Activated CD8-positive, alpha-beta T cell treated with anti-CD3 and anti-CD28 coated beads for 36 hours (primary cell): Measurements from ENCODE around the gene CAPN1. TPM values are rescaled to one million over a fixed set of nuclear protein-coding genes. Genes with fewer than 3 reads are reported as not detected.

Source experiments
- ATAC-seq: fragments of 200-7000 bp; cut with Tn5 transposase; one replicate; pipeline ENCODE4 v1.10.0; 2021; ENCODE audit warnings: mild to moderate bottlenecking, moderate library complexity
- CTCF ChIA-PET: fragments of 350-600 bp; sonication (Branson Sonifier 250); formaldehyde crosslinking; loops from one replicate; lab custom pipeline; 2021; ENCODE audit warnings: antibody characterized with exemption; lab: Charles Lee
- POLR2A ChIA-PET: fragments of 350-600 bp; sonication (Branson Sonifier 250); formaldehyde crosslinking; loops from one replicate; lab custom pipeline; 2021; ENCODE audit warnings: antibody characterized with exemption; lab: Charles Lee
- DNase-seq: peaks from one replicate; pipeline ENCODE4 v3.0.0-alpha.2; 2020
- H3K27ac Mint-ChIP-seq: one replicate; pipeline ENCODE4 v1.8.0; 2021; ENCODE audit warnings: mild to moderate bottlenecking, mixed read lengths
- H3K27me3 Mint-ChIP-seq: one replicate; pipeline ENCODE4 v1.8.0; 2021; ENCODE audit warnings: mixed read lengths
- H3K36me3 Mint-ChIP-seq: one replicate; pipeline ENCODE4 v1.8.0; 2021; ENCODE audit warnings: low read depth, mixed read lengths
- H3K4me1 Mint-ChIP-seq: one replicate; pipeline ENCODE4 v1.8.0; 2021; ENCODE audit warnings: low read depth, mixed read lengths
- H3K4me3 Mint-ChIP-seq: one replicate; pipeline ENCODE4 v1.8.0; 2021; ENCODE audit warnings: mild to moderate bottlenecking, moderate library complexity, mixed read lengths
- H3K9me3 Mint-ChIP-seq: one replicate; pipeline ENCODE4 v1.8.0; 2021; ENCODE audit warnings: mixed read lengths
- intact Hi-C: fragments of 100-400 bp; cut with micrococcal nuclease; formaldehyde crosslinking; loops from one replicate; pipeline ENCODE4 v1.10.0; 2022
- total RNA-seq, 2 experiments: library from RNA; stranded (reverse); gene quantifications; one replicate each; pipeline ENCODE4 v1.2.3, GENCODE V29; 2021
- TF ChIP-seq, protein P1 (sequence below): fragments of 200-600 bp; IDR thresholded peaks from one replicate; pipeline ENCODE4 v1.8.0; 2022; ENCODE audit warnings: antibody characterized with exemption, mild to moderate bottlenecking

The CAPN1 gene
- total RNA-seq, 2 experiments from 2014 or later = 72.6 to 74.7 TPM

DNA sequence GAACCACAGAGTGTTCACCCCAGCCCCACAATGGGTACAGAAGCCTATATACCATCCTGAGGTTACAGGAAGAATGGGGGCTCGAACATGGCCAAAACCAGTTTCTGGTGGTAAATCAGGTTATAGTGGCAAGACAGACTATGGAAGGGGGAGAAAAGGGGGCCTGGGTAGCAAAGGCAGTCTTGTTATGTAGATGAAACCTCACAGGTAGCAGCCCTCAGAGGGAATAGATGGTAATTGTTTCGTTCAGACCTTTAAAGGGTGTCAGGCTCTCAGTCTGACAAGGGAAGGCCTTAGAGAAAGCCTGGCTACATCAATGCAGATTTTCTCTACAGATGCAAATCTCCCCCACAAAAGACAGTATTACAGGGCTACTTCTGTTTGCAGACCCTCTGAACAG, 3.4 kb downstream of the CAPN1 start:
- ChIA-PET POLR2A (no interaction called here), CTCF (interaction anchor here (1.4 kb wide), 1 partner anchor 78 kb away, joined by 3 read pairs; no protein-coding TSS in a partner anchor)
- H3K4me3 Mint-ChIP-seq = no peak overlapping the region
- peaks cover 17% of the 10 kb centered on the region for H3K4me1 Mint-ChIP-seq
- peaks cover 4% of the 10 kb centered on the region for H3K36me3 Mint-ChIP-seq
- ATAC-seq (no peak), DNase-seq (no peak)
- TF ChIP-seq, protein P1, sequence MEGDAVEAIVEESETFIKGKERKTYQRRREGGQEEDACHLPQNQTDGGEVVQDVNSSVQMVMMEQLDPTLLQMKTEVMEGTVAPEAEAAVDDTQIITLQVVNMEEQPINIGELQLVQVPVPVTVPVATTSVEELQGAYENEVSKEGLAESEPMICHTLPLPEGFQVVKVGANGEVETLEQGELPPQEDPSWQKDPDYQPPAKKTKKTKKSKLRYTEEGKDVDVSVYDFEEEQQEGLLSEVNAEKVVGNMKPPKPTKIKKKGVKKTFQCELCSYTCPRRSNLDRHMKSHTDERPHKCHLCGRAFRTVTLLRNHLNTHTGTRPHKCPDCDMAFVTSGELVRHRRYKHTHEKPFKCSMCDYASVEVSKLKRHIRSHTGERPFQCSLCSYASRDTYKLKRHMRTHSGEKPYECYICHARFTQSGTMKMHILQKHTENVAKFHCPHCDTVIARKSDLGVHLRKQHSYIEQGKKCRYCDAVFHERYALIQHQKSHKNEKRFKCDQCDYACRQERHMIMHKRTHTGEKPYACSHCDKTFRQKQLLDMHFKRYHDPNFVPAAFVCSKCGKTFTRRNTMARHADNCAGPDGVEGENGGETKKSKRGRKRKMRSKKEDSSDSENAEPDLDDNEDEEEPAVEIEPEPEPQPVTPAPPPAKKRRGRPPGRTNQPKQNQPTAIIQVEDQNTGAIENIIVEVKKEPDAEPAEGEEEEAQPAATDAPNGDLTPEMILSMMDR = no peak
- no peaks in the 10 kb centered on the region for H3K27me3 Mint-ChIP-seq
- intact Hi-C loops = no loop called here
- H3K27ac Mint-ChIP-seq = no peak overlapping the region
- H3K9me3 Mint-ChIP-seq = no peaks in the 10 kb centered on the region

DNA sequence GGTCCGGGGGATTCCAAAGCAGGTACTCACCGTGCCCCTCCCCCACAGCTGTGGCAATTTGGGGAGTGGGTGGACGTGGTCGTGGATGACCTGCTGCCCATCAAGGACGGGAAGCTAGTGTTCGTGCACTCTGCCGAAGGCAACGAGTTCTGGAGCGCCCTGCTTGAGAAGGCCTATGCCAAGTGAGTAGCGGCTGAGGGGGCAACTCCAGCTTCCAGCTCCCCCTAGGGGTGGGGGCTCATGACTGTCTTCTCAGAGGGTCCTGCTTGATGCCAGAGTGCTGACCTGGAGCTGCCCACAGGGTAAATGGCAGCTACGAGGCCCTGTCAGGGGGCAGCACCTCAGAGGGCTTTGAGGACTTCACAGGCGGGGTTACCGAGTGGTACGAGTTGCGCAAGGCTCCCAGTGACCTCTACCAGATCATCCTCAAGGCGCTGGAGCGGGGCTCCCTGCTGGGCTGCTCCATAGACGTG, 4.2 kb downstream of the CAPN1 start:
- ATAC-seq (no peak), DNase-seq (no peak)
- Mint-ChIP-seq H3K9me3 (no peaks in the 10 kb centered on the region), H3K4me1 (peaks cover 17% of the 10 kb centered on the region), H3K4me3 (no peak overlapping the region), H3K36me3 (peaks cover 6% of the 10 kb centered on the region), H3K27me3 (no peaks in the 10 kb centered on the region), H3K27ac (no peak overlapping the region)
- ChIA-PET CTCF (interaction anchor here (1.4 to 1.5 kb wide), 2 partner anchors 76 to 77 kb away, joined by 3 to 4 read pairs; no protein-coding TSS in a partner anchor), POLR2A (no interaction called here)
- intact Hi-C loops = no loop called here
- TF ChIP-seq, protein P1 = no peak

DNA sequence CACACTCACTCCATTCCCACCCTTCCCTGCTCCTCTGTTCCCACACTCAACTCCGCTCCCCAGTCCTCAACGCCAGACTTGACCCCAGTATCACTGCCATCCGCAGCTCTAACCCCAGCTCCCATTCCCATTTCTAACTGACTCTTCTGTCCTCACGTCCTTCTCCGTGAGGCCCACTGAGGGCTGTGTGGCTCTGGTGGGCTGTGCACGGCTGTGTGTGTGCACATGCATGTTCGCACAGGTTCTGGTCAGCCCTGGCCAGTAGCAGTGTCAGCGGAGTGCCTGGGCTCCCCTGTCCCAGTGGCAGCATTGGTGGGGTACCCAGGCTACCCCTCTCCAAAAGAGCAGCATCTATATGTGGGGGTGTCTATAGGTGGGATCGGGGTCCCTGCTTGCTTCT, 5.0 kb downstream of the CAPN1 start:
- H3K27ac Mint-ChIP-seq = no peak overlapping the region
- TF ChIP-seq, protein P1 = no peak
- ATAC-seq (no peak), DNase-seq (no peak)
- no peaks in the 10 kb centered on the region for H3K9me3 Mint-ChIP-seq
- intact Hi-C loops = no loop called here
- ChIA-PET CTCF (interaction anchor here (1.5 kb wide), 1 partner anchor 76 kb away, joined by 4 read pairs; no protein-coding TSS in a partner anchor), POLR2A (no interaction called here)
- H3K36me3 Mint-ChIP-seq = peaks cover 6% of the 10 kb centered on the region
- H3K27me3 Mint-ChIP-seq = no peaks in the 10 kb centered on the region
- peaks cover 17% of the 10 kb centered on the region for H3K4me1 Mint-ChIP-seq
- no peak overlapping the region for H3K4me3 Mint-ChIP-seq

DNA sequence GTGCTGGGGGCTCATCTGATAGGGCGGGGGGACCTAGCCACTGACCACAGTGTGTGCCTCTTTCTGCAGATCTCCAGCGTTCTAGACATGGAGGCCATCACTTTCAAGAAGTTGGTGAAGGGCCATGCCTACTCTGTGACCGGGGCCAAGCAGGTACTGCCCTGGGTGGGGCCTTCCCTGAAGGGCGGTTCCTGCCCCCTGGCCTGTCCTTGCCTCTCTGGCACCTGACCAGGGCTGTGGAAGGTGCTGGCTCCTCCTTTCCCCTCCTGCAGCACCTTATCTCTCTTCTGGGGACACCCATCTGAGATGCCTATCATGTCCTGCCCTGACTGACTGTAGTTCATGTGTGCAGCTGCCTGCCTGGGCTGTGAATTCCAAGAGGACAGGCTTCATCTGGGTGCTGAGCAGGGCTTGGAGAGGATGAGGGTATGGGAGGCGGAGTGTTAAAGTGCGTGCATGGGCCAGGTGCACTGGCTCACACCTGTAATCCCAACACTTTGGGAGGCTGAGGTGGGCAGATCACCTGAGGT, 5.5 kb downstream of the CAPN1 start:
- Mint-ChIP-seq H3K36me3 (peaks cover 6% of the 10 kb centered on the region), H3K9me3 (no peaks in the 10 kb centered on the region), H3K4me1 (peaks cover 17% of the 10 kb centered on the region), H3K27me3 (no peaks in the 10 kb centered on the region), H3K4me3 (no peak overlapping the region), H3K27ac (no peak overlapping the region)
- TF ChIP-seq, protein P1 = no peak
- DNase-seq = no peak
- CTCF ChIA-PET = no interaction called here
- ATAC-seq = no peak
- intact Hi-C loops = no loop called here
- POLR2A ChIA-PET = no interaction called here

DNA sequence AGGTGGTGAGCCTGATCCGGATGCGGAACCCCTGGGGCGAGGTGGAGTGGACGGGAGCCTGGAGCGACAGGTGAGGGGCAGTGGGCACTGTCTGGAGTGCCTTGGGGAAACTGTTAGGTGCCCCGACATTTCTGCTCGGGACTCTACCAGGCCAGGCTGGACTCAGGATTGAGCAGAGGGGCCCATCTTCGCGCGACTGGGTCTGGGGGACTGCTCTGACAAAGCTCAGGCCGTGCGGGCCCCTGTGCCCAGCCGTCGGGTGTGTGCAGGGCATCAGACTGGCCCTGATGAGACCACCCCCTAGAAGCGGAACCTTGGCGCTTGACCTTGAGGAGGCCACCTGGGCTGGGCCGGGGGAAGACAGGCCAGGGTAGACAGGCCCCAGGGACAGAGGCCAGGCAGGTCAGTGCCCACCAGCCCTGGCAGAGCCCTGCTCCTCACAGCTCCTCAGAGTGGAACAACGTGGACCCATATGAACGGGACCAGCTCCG, 6.3 kb downstream of the CAPN1 start:
- H3K27ac Mint-ChIP-seq = no peak overlapping the region
- H3K27me3 Mint-ChIP-seq = no peaks in the 10 kb centered on the region
- ATAC-seq (no peak), DNase-seq (no peak)
- ChIA-PET CTCF (no interaction called here), POLR2A (no interaction called here)
- peaks cover 10% of the 10 kb centered on the region for H3K4me1 Mint-ChIP-seq
- intact Hi-C loops = no loop called here
- H3K9me3 Mint-ChIP-seq = no peaks in the 10 kb centered on the region
- no peak overlapping the region for H3K4me3 Mint-ChIP-seq
- peaks cover 6% of the 10 kb centered on the region for H3K36me3 Mint-ChIP-seq
- TF ChIP-seq, protein P1 = no peak
